ENCODE measurements around the gene APOOL.

Gene APOOL

DNA sequence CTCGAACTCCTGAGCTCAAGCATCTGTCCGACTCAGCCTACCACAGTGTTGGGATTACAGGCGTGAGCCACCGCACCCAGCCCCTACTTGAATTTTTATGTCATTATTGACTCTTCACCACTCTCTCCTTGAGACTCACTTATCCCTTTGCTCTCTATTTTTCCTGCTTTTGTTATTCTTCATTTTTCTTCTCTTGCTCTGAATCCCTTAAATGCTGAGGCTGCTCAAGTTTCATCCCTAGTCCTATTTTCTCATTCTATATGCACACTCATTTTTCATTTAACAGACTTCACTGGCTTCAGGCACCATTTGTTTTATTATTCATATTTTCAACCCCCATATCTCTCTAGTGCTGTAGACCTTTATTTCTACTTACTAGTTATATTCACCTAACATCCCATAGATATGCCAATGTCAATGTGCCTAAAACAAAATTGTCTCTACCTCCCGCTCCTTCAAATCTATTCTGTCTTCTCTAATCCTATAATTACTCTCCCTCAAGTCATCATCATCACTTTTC is 85.7 kb downstream of the APOOL start:
- no peak for DNase-seq

DNA sequence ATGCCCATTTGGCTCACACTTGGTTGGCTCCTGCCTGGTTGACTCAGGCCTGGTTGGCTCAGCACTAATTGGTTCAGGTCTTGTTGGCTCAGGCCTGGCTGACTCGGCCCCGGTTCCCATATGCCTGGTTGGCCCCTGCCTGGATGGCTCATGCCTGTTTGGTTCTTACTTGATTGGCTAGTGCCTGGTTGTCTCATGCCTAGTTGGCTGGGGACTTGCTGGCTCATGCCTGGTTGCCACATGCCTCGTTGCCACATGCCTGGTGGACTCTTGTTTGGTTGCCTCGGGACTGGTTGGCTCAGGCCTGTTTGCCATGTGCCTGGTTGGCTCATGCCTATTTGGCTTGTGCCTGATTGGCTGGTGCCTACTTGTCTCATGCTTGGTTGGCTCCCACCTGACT is 103.7 kb downstream of the APOOL start:
- no peak for DNase-seq

DNA sequence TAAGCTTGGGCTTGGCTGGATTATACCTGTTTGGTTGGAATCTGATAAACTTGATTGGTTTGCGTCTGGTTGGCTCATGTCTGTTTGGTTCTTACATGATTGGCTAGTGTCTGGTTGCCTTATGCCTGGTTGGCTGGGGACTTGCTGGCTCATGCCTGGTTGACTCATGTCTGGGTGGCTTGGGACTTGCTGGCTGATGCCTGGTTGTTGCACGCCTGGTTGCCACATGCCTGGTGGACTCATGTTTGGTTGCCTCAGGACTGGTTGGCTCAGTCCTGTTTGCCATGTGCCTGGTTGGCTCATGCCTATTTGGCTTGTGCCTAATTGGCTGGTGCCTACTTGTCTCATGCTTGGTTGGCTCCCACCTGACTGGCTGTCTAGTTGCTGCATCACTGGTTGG is 104.5 kb downstream of the APOOL start:
- DNase-seq, result no peak

DNA sequence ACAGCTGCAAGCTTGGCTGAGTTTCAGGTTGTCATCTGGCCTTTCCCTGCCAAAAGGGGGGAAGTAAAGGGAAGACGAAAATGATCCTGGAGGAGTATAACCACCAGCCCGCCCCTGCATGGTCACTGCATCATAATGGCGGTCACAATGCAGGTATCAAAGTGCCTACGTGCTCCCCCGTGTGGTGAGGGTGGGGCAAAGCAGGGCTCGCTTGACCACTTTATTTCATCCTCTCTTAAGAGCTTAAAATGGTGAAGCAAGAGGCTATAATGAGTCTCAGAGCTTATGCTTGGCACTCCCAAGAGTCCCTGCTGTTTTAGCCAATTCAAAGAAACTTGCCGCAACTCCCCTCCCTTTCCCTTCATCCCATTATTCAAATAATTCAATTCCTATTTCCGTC is 105.6 kb downstream of the APOOL start:
- DNase-seq, result no peak

DNA sequence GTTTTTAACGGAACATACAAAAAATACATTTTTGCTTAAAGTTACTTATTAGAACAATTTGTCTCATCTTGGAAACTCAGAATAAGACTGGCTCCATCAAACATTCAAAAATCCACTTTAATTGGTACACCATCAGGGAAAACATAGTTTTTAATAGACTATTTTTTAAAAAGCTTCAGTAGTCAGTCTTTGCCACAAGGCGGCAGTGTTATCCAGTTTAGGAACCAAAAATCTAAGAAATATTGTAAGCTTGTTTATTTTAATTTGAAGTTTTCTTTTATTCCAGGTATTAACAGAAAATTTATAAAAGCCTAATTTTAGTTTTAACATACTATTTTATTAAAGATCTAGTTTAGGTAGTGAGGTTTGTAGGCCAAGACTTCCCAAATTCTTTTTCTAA is 107.7 kb downstream of the APOOL start:
- DNase-seq, result peak; percentile 0

DNA sequence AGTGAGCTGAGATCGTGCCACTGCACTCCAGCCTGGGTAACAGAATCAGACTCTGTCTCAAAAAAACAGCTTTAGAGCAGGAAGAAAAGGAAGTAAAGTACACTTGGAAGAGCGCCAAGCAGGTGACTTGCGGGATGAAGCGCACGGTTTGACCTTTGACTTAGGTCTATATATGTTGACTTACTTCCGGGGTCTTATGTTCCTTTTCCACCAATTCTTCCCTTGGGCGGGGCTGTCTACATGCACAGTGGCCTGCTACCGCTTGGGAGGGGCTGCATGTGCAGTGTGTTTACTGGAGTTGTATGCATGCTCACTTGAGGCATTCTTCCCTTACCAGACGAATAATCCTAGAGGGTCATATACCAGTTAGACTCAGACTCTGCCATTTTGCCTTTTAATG is 108.6 kb downstream of the APOOL start:
- DNase-seq, result no peak

DNA sequence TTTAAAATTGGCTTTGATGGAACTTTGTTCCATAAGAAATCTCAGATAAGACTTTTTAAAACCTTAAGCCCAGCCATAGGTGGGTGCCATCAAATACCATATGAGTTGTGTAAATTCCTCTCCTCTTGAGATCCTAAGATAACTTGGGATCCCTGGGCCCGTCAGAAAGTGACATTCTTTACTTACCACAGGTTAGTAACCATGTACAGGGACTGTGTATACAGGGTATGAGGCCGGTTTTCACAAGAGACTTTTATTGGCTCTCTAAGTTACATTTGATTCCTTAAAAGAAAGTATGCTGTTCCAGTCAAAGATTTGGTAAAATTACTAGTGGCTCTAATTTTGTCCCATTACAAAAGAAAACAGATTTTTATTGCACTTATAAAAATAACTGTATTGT is 110.1 kb downstream of the APOOL start:
- no peak for DNase-seq

DNA sequence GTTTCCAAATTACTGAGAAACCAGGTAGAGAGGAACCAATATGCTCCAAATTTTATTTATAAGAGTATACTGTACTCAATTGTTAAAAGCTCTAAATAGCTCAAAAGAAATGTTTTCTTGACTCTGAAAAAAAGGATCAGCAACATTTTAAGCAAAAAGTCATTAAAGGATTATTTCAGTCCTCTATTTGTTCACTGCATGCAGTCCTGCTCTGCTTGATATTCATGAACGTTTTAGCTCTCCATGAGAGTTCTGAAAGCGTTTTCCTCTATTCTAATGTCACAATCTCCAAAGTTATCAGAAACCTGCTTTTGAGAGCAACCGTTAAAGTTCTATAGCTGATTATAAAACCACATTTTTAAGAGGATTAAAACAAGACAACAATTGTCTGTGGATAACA is 110.5 kb downstream of the APOOL start:
- no peak for DNase-seq

DNA sequence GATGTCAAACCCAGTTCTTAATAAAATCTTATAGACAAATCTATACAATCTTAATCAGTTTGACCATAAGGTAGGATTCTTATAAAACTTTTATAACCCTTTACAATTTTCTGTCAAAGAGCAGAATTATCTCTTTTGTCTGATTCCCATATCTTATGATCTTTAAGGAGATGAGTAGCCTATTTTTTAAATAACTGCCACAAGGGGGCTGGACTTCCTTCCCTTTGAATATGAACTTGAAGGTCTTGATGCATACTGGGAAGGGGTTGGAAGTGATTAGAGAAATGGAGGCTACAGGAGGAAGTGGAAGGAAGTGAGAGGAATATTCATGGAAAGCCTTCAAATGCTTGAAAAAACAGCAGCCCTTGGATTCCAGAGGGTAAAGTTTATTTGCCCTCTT is 111.1 kb downstream of the APOOL start:
- no peak for DNase-seq

DNA sequence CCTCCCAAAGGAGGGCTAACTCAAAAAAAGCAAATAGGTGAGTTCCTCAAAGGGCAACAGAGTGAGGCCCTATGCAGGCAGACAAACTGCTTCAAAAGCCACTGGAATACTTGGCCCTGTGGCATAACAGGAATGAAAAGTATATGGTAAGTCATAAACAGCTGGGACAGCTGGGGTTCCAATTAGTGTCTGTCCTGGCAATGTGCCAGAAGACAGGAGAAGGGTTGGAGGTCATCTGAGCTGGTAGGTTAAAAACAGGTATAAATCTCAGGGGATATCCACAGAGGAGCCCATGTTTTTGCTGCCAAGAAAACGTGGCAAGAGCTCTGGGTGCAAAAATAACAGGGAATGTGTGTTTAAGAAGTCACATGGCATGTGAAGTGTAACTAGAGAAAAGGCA is 111.6 kb downstream of the APOOL start:
- no peak for DNase-seq

DNA sequence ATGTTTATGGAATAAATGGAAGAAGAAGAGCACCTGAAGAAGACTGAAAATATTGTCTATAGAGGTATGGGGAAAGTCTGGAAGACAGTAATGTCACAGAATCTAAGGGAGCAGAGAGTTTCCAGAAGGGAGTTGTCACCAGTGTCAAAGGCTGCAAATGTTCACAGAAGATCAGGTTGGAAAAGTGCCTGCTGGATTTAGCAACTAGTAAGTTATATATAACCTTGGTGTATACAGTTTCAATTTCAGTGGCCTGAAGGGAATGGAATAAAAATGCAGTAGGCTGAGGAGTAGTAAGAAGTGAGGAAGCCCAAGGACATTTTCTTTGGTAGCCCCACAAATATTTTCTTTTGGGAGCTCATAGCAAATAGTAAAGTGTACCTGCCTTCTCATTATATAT is 132.7 kb downstream of the APOOL start:
- no peak for DNase-seq

DNA sequence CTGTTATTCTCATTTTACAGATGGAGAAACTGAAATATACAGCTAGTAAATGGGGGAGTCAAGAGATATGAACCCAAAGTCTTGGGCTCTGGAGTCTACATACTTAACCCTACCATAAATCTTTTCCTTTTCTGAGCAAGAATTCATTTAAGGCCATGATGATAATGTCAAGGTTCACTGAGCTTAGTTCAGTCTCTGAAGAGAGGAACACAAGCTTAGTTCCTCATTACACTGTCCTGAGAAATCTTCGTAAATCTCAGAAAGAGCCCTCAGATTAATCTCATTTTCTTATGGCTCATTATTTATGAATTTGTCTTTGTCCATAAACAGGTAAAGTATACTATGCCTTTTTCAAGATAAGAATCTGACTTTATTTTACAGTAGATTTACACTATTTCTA is 135.7 kb downstream of the APOOL start:
- no peak for DNase-seq

DNA sequence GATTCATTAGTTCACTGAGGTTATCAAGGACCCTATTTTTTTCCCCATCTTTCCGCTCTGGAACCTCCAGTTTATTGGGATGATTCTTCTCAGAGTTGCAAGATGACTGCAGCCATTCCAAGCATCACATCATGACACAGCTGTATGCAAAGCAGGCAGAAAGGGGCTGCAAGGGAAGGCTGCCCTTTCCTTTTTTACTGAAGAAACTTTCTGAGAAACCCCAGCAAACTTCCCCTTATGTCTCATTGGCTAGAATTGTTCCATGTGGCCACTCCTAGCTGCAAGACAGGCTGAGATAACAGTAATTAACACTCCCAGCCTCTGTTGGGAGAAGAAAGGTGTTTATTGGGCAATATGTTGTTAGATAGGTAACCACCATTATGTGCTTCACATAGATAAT is 137.3 kb downstream of the APOOL start:
- no peak for DNase-seq

Data from fibroblast of upper back skin (primary cell).